Activated B cell treated with CpG ODN at 0.5 μM for 24 hours (primary cell): ENCODE measurements around the gene ARRDC3. TPM values are rescaled to one million over a fixed set of nuclear protein-coding genes. Genes with fewer than 3 reads are reported as not detected.

Source experiments
- ATAC-seq: fragments of 200-7000 bp; cut with Tn5 transposase; one replicate; pipeline ENCODE4 v1.10.0; 2021; ENCODE audit warnings: low read depth, mild to moderate bottlenecking, moderate library complexity
- CTCF ChIA-PET: fragments of 350-600 bp; sonication (Branson Sonifier 250); formaldehyde crosslinking; loops from one replicate; lab custom pipeline; 2021; ENCODE audit warnings: antibody characterized with exemption; lab: Charles Lee
- POLR2A ChIA-PET: fragments of 350-600 bp; sonication (Branson Sonifier 250); formaldehyde crosslinking; loops from one replicate; lab custom pipeline; 2021; ENCODE audit warnings: antibody characterized with exemption; lab: Charles Lee
- DNase-seq: peaks from one replicate; pipeline ENCODE4 v3.0.0; 2022
- H3K27ac Mint-ChIP-seq: one replicate; pipeline ENCODE4 v1.8.0; 2020; ENCODE audit warnings: mixed read lengths
- H3K27me3 Mint-ChIP-seq: one replicate; pipeline ENCODE4 v1.8.0; 2021; ENCODE audit warnings: mixed read lengths
- H3K36me3 Mint-ChIP-seq: one replicate; pipeline ENCODE4 v1.8.0; 2021; ENCODE audit warnings: low read depth, mixed read lengths
- H3K4me1 Mint-ChIP-seq: one replicate; pipeline ENCODE4 v1.8.0; 2021; ENCODE audit warnings: mixed read lengths
- H3K4me3 Mint-ChIP-seq: one replicate; pipeline ENCODE4 v1.8.0; 2020; ENCODE audit warnings: mild to moderate bottlenecking, mixed read lengths
- H3K9me3 Mint-ChIP-seq: one replicate; pipeline ENCODE4 v1.8.0; 2020; ENCODE audit warnings: mixed read lengths
- intact Hi-C: fragments of 100-400 bp; cut with micrococcal nuclease; formaldehyde crosslinking; loops from one replicate; pipeline ENCODE4 v1.15.1; 2024
- total RNA-seq: library from RNA; stranded (reverse); gene quantifications from 2 replicates; pipeline ENCODE4 v1.2.3, GENCODE V29; 2022
- TF ChIP-seq, protein P1 (sequence below): fragments of 200-600 bp; IDR thresholded peaks from one replicate; pipeline ENCODE4 v1.8.0; 2022; ENCODE audit warnings: antibody characterized with exemption, mild to moderate bottlenecking

The ARRDC3 gene
- total RNA-seq, 1 donor from 2014 or later, result 65.3 TPM

DNA sequence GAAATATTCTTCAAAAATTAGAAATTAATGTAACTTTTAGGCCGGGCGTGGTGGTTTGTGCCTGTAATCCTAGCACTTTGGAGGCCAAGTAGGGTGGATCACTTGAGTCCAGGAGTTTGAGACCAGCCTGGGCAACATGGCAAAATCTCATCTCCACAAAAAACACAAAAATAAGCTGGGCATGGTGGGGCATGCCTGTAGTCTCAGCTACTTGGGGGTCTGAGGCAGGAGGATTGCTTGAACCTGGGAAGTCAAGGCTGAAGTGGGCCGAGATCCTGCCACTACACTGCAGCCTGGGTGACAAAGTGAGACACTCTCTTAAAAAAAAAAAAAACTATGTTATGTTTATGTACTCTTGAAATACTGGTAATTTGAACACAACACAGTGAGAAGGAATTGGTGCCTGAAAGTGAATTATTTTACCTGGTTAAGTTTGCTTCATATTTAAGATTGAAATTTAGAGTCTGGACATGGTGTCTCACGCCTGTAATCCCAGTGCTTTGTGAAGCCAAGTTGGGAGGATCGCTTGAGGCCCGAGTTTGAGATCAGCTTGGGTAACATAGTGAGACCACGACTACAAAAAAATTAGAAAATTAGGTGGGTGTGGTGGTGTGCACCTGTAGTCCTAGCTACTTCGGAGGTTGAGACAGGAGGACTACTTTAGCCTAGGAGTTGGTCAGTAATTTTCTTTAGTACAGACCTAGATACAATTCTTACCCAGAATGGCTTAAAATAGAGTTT, 15.0 kb downstream of the ARRDC3 start:
- Mint-ChIP-seq H3K4me3 (no peak overlapping the region), H3K27ac (no peak overlapping the region), H3K27me3 (no peaks in the 10 kb centered on the region), H3K9me3 (no peaks in the 10 kb centered on the region), H3K36me3 (peaks cover 53% of the 10 kb centered on the region), H3K4me1 (peaks cover 5% of the 10 kb centered on the region)
- DNase-seq (no peak), ATAC-seq (no peak)
- ChIA-PET CTCF (no interaction called here), POLR2A (interaction anchor here (2.5 to 7.9 kb wide), 2 partner anchors 10 to 14 kb away, joined by 11 to 103 read pairs; partner anchors contain the start of gene ARRDC3)
- intact Hi-C loops, result no loop called here
- TF ChIP-seq, protein P1, sequence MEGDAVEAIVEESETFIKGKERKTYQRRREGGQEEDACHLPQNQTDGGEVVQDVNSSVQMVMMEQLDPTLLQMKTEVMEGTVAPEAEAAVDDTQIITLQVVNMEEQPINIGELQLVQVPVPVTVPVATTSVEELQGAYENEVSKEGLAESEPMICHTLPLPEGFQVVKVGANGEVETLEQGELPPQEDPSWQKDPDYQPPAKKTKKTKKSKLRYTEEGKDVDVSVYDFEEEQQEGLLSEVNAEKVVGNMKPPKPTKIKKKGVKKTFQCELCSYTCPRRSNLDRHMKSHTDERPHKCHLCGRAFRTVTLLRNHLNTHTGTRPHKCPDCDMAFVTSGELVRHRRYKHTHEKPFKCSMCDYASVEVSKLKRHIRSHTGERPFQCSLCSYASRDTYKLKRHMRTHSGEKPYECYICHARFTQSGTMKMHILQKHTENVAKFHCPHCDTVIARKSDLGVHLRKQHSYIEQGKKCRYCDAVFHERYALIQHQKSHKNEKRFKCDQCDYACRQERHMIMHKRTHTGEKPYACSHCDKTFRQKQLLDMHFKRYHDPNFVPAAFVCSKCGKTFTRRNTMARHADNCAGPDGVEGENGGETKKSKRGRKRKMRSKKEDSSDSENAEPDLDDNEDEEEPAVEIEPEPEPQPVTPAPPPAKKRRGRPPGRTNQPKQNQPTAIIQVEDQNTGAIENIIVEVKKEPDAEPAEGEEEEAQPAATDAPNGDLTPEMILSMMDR, result no peak

DNA sequence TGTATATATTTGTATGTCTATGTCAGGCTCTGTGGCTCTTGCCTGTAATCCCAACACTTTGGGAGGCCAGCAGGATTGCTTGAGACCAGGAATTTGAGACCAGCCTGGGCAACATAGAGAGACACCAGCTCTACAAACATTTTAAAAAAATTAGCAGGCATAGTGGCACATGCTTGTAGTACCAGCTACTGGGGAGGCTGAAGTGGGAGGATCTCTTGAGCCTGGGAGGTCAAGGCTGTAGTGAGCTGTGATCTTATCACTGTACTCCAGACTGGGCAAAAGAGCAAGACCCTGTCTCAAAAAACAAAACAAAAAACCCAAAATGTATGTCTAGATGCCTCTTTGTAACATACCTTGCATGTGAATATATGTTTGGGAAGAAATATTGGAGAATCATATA, 15.8 kb downstream of the ARRDC3 start:
- Mint-ChIP-seq H3K27ac (no peak overlapping the region), H3K4me1 (peaks cover 8% of the 10 kb centered on the region), H3K27me3 (no peaks in the 10 kb centered on the region), H3K9me3 (no peaks in the 10 kb centered on the region), H3K4me3 (no peak overlapping the region), H3K36me3 (peaks cover 47% of the 10 kb centered on the region)
- no peak for ATAC-seq
- TF ChIP-seq, protein P1, result no peak
- POLR2A ChIA-PET, result interaction anchor here (2.5 to 7.9 kb wide), 2 partner anchors 11 to 15 kb away, joined by 11 to 103 read pairs; partner anchors contain the start of gene ARRDC3
- intact Hi-C loops, result no loop called here
- CTCF ChIA-PET, result interaction anchor here (1.2 kb wide), 1 partner anchor 11 kb away, joined by 3 read pairs; no protein-coding TSS in a partner anchor
- DNase-seq, result no peak

DNA sequence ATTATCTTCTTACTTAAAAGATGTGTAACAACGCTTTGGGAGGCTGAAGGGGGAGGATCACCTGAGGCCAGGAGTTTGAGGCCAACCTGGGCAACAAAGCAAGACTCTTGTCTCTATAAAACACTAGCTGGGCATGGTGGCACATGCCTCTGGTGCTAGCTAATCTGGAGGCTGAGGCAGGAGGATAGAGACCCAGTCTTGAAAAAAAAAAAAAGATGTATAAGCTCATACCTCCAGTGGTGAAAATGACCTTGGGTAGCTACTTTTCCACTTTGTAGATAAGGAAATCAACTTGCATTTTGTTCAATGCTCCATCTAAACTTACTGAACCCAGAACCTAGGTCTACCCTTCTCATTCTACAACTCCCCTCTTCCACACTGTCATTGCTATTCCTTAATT, 16.6 kb downstream of the ARRDC3 start:
- H3K4me1 Mint-ChIP-seq, result peaks cover 13% of the 10 kb centered on the region
- H3K27me3 Mint-ChIP-seq, result no peaks in the 10 kb centered on the region
- no peak overlapping the region for H3K27ac Mint-ChIP-seq
- no peak for DNase-seq
- no peak for ATAC-seq
- intact Hi-C loops, result no loop called here
- H3K4me3 Mint-ChIP-seq, result no peak overlapping the region
- peaks cover under 1% of the 10 kb centered on the region for H3K9me3 Mint-ChIP-seq
- peaks cover 39% of the 10 kb centered on the region for H3K36me3 Mint-ChIP-seq
- CTCF ChIA-PET, result interaction anchor here (0.7 to 1.2 kb wide), 2 partner anchors 12 to 48 kb away, joined by 3 read pairs; no protein-coding TSS in a partner anchor
- POLR2A ChIA-PET, result interaction anchor here (0.7 to 7.9 kb wide), 5 partner anchors 9 to 203 kb away, joined by 3 to 103 read pairs (median 4); partner anchors contain the start of gene ARRDC3
- TF ChIP-seq, protein P1, result no peak

DNA sequence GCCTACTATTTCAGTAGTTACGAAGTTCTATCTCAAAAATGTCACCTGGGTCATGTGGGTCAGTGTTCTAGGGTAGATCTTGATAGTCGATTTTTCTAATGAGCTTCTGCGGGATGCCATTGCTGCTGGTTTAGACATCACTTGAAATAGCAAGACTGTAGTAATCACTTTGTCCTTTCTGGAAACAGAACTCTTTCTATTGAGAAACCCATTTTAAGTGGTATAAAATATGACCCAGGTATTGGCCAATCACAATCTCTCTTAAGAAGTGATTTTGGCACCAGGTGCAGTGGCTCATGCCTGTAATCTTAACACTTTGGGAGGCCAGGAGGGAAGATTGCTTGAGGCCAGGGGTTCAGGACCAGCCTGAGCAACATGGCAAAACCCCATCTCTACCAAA, 17.6 kb downstream of the ARRDC3 start:
- no peak for ATAC-seq
- H3K27ac Mint-ChIP-seq, result no peak overlapping the region
- intact Hi-C loops, result no loop called here
- no peak overlapping the region for H3K4me3 Mint-ChIP-seq
- H3K9me3 Mint-ChIP-seq, result peaks cover 7% of the 10 kb centered on the region
- H3K36me3 Mint-ChIP-seq, result peaks cover 28% of the 10 kb centered on the region
- ChIA-PET CTCF (no interaction called here), POLR2A (interaction anchor here (0.6 to 7.9 kb wide), 3 partner anchors 10 to 87 kb away, joined by 3 to 103 read pairs (median 3); partner anchors contain the start of gene ARRDC3)
- H3K4me1 Mint-ChIP-seq, result peaks cover 23% of the 10 kb centered on the region
- no peaks in the 10 kb centered on the region for H3K27me3 Mint-ChIP-seq
- TF ChIP-seq, protein P1, result no peak
- no peak for DNase-seq

DNA sequence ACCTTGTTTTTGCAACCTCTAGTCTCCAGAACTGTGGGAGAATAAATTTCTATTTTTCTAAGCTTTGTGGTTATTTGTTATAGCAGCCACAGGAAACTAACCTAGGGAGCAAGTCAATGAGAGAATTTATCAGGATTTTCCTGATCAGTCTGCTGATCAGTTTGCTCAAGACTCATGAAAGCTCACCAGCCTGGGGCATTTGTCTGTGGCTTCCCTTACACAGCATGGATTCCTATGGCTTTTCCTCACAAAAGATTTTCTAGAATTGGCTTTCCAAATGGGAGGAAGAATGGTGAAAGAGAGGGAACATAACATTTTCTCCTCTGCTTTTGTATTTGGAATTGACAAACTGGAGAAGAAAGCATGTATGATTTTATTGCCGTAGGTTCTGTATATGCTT, 20.2 kb downstream of the ARRDC3 start:
- TF ChIP-seq, protein P1, result no peak
- ATAC-seq, result no peak
- CTCF ChIA-PET, result interaction anchor here (1.5 kb wide), 1 partner anchor 22 kb away, joined by 3 read pairs; no protein-coding TSS in a partner anchor
- H3K4me1 Mint-ChIP-seq, result peaks cover 19% of the 10 kb centered on the region
- H3K36me3 Mint-ChIP-seq, result peaks cover 6% of the 10 kb centered on the region
- peaks cover 7% of the 10 kb centered on the region for H3K9me3 Mint-ChIP-seq
- POLR2A ChIA-PET, result interaction anchor here (1.2 to 3.2 kb wide), 4 partner anchors 9 to 82 kb away, joined by 3 to 32 read pairs (median 4); partner anchors contain the start of gene ARRDC3
- intact Hi-C loops, result no loop called here
- H3K27me3 Mint-ChIP-seq, result no peaks in the 10 kb centered on the region
- no peak for DNase-seq
- H3K4me3 Mint-ChIP-seq, result no peak overlapping the region
- H3K27ac Mint-ChIP-seq, result no peak overlapping the region
